Measurements from ENCODE around the gene HIF1AN. TPM values are rescaled to one million over a fixed set of nuclear protein-coding genes. Genes with fewer than 3 reads are reported as not detected.

HIF1AN gene
- total RNA-seq, 1 experiment from 2014 or later, result 58.7 TPM

DNA sequence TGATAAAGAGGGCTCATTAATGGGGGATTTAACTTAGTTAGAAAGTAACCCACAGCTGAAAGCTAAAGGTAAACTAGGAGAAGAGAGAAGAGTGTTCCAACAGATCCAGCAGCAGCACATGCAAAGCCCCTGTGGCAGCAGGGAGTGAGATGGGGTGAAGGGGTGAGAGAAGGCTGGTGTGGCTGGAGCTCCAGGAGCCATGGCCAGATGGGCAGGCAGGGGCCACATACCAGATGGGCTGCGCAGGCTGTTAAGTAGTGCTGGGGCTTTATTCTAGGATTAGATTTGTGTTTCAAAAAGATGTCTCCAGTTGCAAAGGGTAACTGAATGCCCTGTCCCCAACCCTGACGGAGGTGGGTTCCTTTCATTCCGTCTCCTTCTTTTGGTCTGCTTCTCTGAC is 33.2 kb downstream of the HIF1AN start:
- H2BK20ac ChIP-seq (ENCODE audit: low read depth, low read length, poor library complexity, severe bottlenecking), result no peak overlapping the region

More for the DNA sequence above, 33.2 kb downstream of the HIF1AN start:
- no peak overlapping the region for H3K27ac ChIP-seq (ENCODE audit: insufficient read length, low read depth, low read length)
- H3K14ac ChIP-seq (ENCODE audit: insufficient read depth, low read length), result no peak overlapping the region
- Mint-ChIP-seq H3K27me3 (ENCODE audit: low read depth) (peaks cover 11% of the 10 kb centered on the region), H3K27ac (no peak overlapping the region), H3K9me3 (no peaks in the 10 kb centered on the region), H3K36me3 (ENCODE audit: insufficient read depth in 1 of 3, low read depth in 3 of 3) (no peaks in the 10 kb centered on the region), H3K4me1 (peaks cover 7 to 11% of the 10 kb centered on the region in 2 experiments), H3K4me3 (no peak overlapping the region)
- no peak overlapping the region for H3K23ac ChIP-seq (ENCODE audit: insufficient read length, low read depth, low read length)
- H2BK5ac ChIP-seq (ENCODE audit: insufficient read length, low read length), result no peak overlapping the region
- no peak overlapping the region for H3K56ac ChIP-seq (ENCODE audit: insufficient read length, low read depth, low read length)
- no peak overlapping the region for H2BK120ac ChIP-seq (ENCODE audit: low read depth, low read length, poor library complexity, severe bottlenecking)
- no peaks in the 10 kb centered on the region; the same call in 1 of the 2 replicates for H3K4me1 ChIP-seq (ENCODE audit: insufficient read depth, low read length)
- no peak overlapping the region for H2AK5ac ChIP-seq (ENCODE audit: insufficient read length, low read length)
- H3K27me3 ChIP-seq (ENCODE audit: insufficient read depth, low read length), result no peaks in the 10 kb centered on the region; the same call in 1 of the 2 replicates
- H3K9me3 ChIP-seq (ENCODE audit: control insufficient read depth, low read depth, low read length), result no peaks in the 10 kb centered on the region
- no peaks in the 10 kb centered on the region for H3K23me2 ChIP-seq (ENCODE audit: insufficient read length, low read depth, low read length, poor library complexity, severe bottlenecking)
- H3K4me2 ChIP-seq (ENCODE audit: insufficient read depth, insufficient read length, low read length), result no peak overlapping the region
- no CpG with 5 or more reads among the region's 3 CpGs for WGBS (ENCODE audit: extremely low coverage, insufficient read length, low lambda C conversion rate)
- H3K18ac ChIP-seq (ENCODE audit: insufficient read length, low read depth, low read length), result no peak overlapping the region
- H3K4ac ChIP-seq (ENCODE audit: low read depth, low read length), result no peak overlapping the region
- no peak overlapping the region for H4K91ac ChIP-seq (ENCODE audit: insufficient read length, low read depth, low read length)
- no peak overlapping the region for H3K9ac ChIP-seq (ENCODE audit: extremely low read depth, insufficient read length, low read length)
- no peak overlapping the region for H4K5ac ChIP-seq (ENCODE audit: insufficient read length, low read depth, low read length)
- no peaks in the 10 kb centered on the region for H3K79me1 ChIP-seq (ENCODE audit: insufficient read depth, low read depth, low read length, poor library complexity, severe bottlenecking)
- no peak overlapping the region for H2BK12ac ChIP-seq (ENCODE audit: insufficient read length, low read depth, low read length)
- no peaks in the 10 kb centered on the region for H3K79me2 ChIP-seq (ENCODE audit: insufficient read depth, low read length)
- H4K20me1 ChIP-seq (ENCODE audit: control insufficient read depth, insufficient read depth, insufficient read length), result no peaks in the 10 kb centered on the region
- DNase-seq, result peak; percentile 2
- H4K8ac ChIP-seq (replicated peaks; ENCODE audit: insufficient read length, low read depth, low read length), result no peak overlapping the region
- H3T11ph ChIP-seq (ENCODE audit: low read length), result no peak overlapping the region
- no peak overlapping the region for H2BK15ac ChIP-seq (ENCODE audit: low read depth, low read length)
- no peak overlapping the region for H2AFZ ChIP-seq (ENCODE audit: low read length)
- no peak for TF ChIP-seq CTCF (conservative IDR thresholded peaks at IDR 0.05)

All from H9 (cell line).